ENCODE data around the gene TPSD1.

TPSD1 gene

GRCh38 chr16:1301562-1301961 lies 45.7 kb downstream of the TPSD1 start:
- DNase-seq, result no peak

- DNase-seq, result no peak
These were observed 50.0 kb downstream of the TPSD1 start for GRCh38 chr16:1305823-1306222.

GRCh38 chr16:1306334-1306733 lies 50.5 kb downstream of the TPSD1 start:
- DNase-seq, result no peak

GRCh38 chr16:1308036-1308976 lies 52.4 kb downstream of the TPSD1 start:
- DNase-seq, result no peak

Measured in CD4-positive, alpha-beta T cell treated with Interleukin-21 for 1 hour (primary cell).